ENCODE measurements around the gene OR2Y1. TPM values are rescaled to one million over a fixed set of nuclear protein-coding genes. Genes with fewer than 3 reads are reported as not detected.

OR2Y1 gene
- total and polyA plus RNA-seq, 2 of the 13 experiments (the other 11 are each of a cell fraction or from before 2014, with no cell fraction given): not detected

DNA sequence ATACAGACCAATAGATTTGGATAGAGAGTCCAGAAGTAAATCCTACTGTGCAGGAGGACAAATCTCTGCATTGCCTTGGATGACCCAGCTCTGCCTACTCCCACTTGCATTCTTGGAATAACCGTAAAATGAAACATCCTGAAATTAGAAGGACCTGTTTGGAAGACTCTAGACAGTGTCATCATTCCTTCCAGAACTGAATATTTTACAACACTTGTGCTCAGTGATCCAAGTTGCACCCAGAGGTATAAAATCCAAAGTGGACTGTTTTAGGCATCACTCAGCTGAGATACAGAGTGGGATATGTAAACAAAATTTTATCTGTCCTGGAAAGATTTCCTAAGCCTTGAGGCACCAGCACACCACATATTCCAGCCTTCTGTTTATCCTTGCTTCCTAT, 43.7 kb downstream of the OR2Y1 start (continued):
- TF ChIP-seq, protein P1, sequence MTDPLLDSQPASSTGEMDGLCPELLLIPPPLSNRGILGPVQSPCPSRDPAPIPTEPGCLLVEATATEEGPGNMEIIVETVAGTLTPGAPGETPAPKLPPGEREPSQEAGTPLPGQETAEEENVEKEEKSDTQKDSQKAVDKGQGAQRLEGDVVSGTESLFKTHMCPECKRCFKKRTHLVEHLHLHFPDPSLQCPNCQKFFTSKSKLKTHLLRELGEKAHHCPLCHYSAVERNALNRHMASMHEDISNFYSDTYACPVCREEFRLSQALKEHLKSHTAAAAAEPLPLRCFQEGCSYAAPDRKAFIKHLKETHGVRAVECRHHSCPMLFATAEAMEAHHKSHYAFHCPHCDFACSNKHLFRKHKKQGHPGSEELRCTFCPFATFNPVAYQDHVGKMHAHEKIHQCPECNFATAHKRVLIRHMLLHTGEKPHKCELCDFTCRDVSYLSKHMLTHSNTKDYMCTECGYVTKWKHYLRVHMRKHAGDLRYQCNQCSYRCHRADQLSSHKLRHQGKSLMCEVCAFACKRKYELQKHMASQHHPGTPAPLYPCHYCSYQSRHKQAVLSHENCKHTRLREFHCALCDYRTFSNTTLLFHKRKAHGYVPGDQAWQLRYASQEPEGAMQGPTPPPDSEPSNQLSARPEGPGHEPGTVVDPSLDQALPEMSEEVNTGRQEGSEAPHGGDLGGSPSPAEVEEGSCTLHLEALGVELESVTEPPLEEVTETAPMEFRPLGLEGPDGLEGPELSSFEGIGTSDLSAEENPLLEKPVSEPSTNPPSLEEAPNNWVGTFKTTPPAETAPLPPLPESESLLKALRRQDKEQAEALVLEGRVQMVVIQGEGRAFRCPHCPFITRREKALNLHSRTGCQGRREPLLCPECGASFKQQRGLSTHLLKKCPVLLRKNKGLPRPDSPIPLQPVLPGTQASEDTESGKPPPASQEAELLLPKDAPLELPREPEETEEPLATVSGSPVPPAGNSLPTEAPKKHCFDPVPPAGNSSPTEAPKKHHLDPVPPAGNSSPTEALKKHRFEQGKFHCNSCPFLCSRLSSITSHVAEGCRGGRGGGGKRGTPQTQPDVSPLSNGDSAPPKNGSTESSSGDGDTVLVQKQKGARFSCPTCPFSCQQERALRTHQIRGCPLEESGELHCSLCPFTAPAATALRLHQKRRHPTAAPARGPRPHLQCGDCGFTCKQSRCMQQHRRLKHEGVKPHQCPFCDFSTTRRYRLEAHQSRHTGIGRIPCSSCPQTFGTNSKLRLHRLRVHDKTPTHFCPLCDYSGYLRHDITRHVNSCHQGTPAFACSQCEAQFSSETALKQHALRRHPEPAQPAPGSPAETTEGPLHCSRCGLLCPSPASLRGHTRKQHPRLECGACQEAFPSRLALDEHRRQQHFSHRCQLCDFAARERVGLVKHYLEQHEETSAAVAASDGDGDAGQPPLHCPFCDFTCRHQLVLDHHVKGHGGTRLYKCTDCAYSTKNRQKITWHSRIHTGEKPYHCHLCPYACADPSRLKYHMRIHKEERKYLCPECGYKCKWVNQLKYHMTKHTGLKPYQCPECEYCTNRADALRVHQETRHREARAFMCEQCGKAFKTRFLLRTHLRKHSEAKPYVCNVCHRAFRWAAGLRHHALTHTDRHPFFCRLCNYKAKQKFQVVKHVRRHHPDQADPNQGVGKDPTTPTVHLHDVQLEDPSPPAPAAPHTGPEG (CRISPR knock-in tag; IDR thresholded peaks at IDR 0.05): no peak
- TF ChIP-seq, protein P2, sequence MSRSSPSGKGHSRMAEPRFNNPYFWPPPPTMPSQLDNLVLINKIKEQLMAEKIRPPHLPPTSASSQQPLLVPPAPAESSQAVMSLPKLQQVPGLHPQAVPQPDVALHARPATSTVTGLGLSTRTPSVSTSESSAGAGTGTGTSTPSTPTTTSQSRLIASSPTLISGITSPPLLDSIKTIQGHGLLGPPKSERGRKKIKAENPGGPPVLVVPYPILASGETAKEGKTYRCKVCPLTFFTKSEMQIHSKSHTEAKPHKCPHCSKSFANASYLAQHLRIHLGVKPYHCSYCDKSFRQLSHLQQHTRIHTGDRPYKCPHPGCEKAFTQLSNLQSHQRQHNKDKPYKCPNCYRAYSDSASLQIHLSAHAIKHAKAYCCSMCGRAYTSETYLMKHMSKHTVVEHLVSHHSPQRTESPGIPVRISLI (CRISPR knock-in tag; IDR thresholded peaks at IDR 0.05; ENCODE audit: borderline replicate concordance): no peak
- TF ChIP-seq SRSF1 (optimal IDR thresholded peaks at IDR 0.05; ENCODE audit: low read depth, low read length) (no peak), SNRNP70 (IDR thresholded peaks at IDR 0.05; ENCODE audit: low read depth, low read length) (no peak), AKAP8 (CRISPR knock-in tag; IDR thresholded peaks at IDR 0.05) (no peak)

DNA sequence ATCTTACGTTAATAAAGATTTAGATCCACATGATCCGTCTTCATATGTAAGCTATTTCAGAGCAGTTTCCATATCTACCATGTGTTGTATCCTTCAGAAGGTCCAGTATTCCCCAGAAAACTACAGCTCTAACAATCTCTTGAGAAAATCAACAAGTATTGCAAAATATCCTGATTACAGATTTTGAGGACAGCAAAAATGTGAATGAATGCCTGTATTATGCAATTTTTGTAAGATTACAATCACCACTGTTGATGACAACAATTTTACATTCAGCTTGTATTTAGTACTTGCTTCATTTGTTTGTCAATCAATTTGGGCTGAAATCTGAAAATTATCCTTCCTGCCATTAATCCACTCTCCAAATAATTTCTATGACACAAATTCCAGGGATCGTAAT, 47.4 kb downstream of the OR2Y1 start:
- ChIA-PET POLR2A (no interaction called here), CTCF (ENCODE audit: low intra/inter-chr PET ratio, low total read pairs) (no interaction called here)
- Histone ChIP-seq H3K36me3 (replicated peaks in 1 of 2; ENCODE audit: control insufficient read depth in 1 of 2, insufficient read depth in 2 of 2, low read length in 2 of 2) (no peaks in the 10 kb centered on the region), H3K27ac (ENCODE audit: extremely low read length, insufficient read depth, low read length) (no peak overlapping the region), H3K9ac (ENCODE audit: insufficient read depth, low read depth, low read length) (no peak overlapping the region), H3K4me2 (ENCODE audit: low read depth, low read length) (no peak overlapping the region), H3K9me3 (ENCODE audit: low read length) (no peaks in the 10 kb centered on the region), H3K27me3 (ENCODE audit: control insufficient read depth in 1 of 2, insufficient read depth in 2 of 2, low read length in 2 of 2) (peaks cover 0 to 17% of the 10 kb centered on the region in 2 experiments; a peak in 3 of 5 replicates), H3K79me2 (ENCODE audit: insufficient read depth, low read length) (no peaks in the 10 kb centered on the region), H4K20me1 (ENCODE audit: insufficient read depth, low read length) (no peaks in the 10 kb centered on the region), H3K4me1 (ENCODE audit: insufficient read depth, low read length) (no peaks in the 10 kb centered on the region), H3K4me3 (replicated peaks in 1 of 3; ENCODE audit: insufficient read depth in 1 of 3, low read depth in 2 of 3, low read length in 3 of 3) (no peak overlapping the region), H2AFZ (ENCODE audit: low read length) (no peak overlapping the region)
- TF ChIP-seq YEATS4 (CRISPR knock-in tag; IDR thresholded peaks at IDR 0.05; ENCODE audit: borderline replicate concordance): no peak
- no peak for TF ChIP-seq ZNF619 (CRISPR knock-in tag; IDR thresholded peaks at IDR 0.05)
- no peak for TF ChIP-seq ZNF382 (CRISPR knock-in tag; IDR thresholded peaks at IDR 0.05; ENCODE audit: borderline replicate concordance)
- DNase-seq (ENCODE audit: low spot score) (no peak), FAIRE-seq (no peak), ATAC-seq (no peak)
- intact Hi-C loops (cut with micrococcal nuclease; ENCODE audit: unreplicated experiment) (no loop called here), in situ Hi-C loops (cut with HindIII; ENCODE audit: extremely low pct_ligation_motif_present, low pct_unique_long_range_greater_than_20kb) (no loop called here)
- 2% methylated on average over 3 of the region's 3 CpGs for WGBS (ENCODE audit: low lambda C conversion rate)
- BruUV-seq (replicated peaks): no TSS peak
